Gastrocnemius medialis (tissue), 4 donors: Measurements from ENCODE around the gene GPR155. TPM values are rescaled to one million over a fixed set of nuclear protein-coding genes. Genes with fewer than 3 reads are reported as not detected.
"Not testable (repeated sequence)": the region's sequence is repeated elsewhere in the genome, so short reads cannot be mapped to it uniquely, and the experiment has no call there.

ENCODE experiments used
- ATAC-seq, 2 donors: fragments of 150-250 bp; one replicate each; pipeline ENCODE4 v1.9.1; 2016
- DNase-seq, 2 donors: peaks; one replicate each; pipeline ENCODE4 v3.0.0-alpha.2; 2019
- H3K27ac ChIP-seq, 4 donors: fragments of 200-600 bp; sonication (generic); 1 replicate in 1 of 4; 2 replicates in 3 of 4; pipeline ENCODE4 v1.5.1; 2016 to 2018; ENCODE audit warnings: mild to moderate bottlenecking in 2 of 4, moderate library complexity in 1 of 4
- H3K27me3 ChIP-seq, 3 donors: fragments of 200-600 bp; sonication (generic) in 2 of 3; 1 replicate in 1 of 3; 2 replicates in 2 of 3; pipeline versions ENCODE4 v1.5.1 to v1.6.0; 2016 to 2019; ENCODE audit warnings: mild to moderate bottlenecking in 1 of 3, moderate library complexity in 1 of 3
- H3K36me3 ChIP-seq, 2 donors: fragments of 200-600 bp; sonication (generic) in 1 of 2; one replicate each; pipeline ENCODE4 v1.5.1; 2017 to 2018
- H3K4me1 ChIP-seq, 2 donors: fragments of 200-600 bp; sonication (generic) in 1 of 2; one replicate each; pipeline ENCODE4 v1.5.1; 2016 to 2017; ENCODE audit warnings: mild to moderate bottlenecking in 2 of 2
- H3K4me3 ChIP-seq, 4 donors: fragments of 200-600 bp; sonication (generic) in 3 of 4; 1 replicate in 1 of 4; 2 replicates in 3 of 4; pipeline ENCODE4 v1.5.1; 2016 to 2019; ENCODE audit warnings: mild to moderate bottlenecking in 2 of 4
- H3K9me3 ChIP-seq, 3 donors: fragments of 200-600 bp; sonication (generic) in 2 of 3; 1 replicate in 1 of 3; 2 replicates in 2 of 3; pipeline ENCODE4 v1.5.1; 2016 to 2019
- POLR2A ChIP-seq, 2 donors: fragments of 450-650 bp; IDR thresholded peaks; one replicate each; pipeline ENCODE4 v1.6.1; 2017; ENCODE audit warnings: antibody characterized with exemption in 2 of 2, mild to moderate bottlenecking in 2 of 2, moderate library complexity in 2 of 2
- in situ Hi-C, 4 donors: fragments of 200-750 bp; cut with MboI; loops; one replicate each; pipeline versions ENCODE4 v1.15.0 to v1.8.0; 2017; ENCODE audit warnings: low sequenced_read_pairs in 4 of 4
- intact Hi-C: fragments of 100-400 bp; cut with DNase I; formaldehyde crosslinking; loops from one replicate; pipeline ENCODE4 v1.15.1; 2023; ENCODE audit warnings: low total_unique reads
- total RNA-seq, 4 donors: library from RNA; depleted of rRNA; stranded (reverse); fragments of >200 nt; gene quantifications; one replicate each; pipeline versions ENCODE4 v1.1.0 to v1.2.3, GENCODE V29; 2016
- TF ChIP-seq, protein P1 (sequence below), 5 experiments: fragments of 450-650 bp in 3 of 5; fragments of 200-600 bp in 2 of 5; sonication (generic) in 2 of 5; IDR thresholded peaks in 4 of 5; conservative IDR thresholded peaks in 1 of 5; 1 replicate in 4 of 5; 2 replicates in 1 of 5; pipeline ENCODE4 v1.5.1; 2016 to 2019; ENCODE audit warnings: antibody characterized with exemption in 5 of 5, mild to moderate bottlenecking in 3 of 5, moderate library complexity in 3 of 5

GPR155 gene
- total RNA-seq, 4 donors from 2014 or later: 4.0 to 12.7 (median 7.3) TPM

DNA sequence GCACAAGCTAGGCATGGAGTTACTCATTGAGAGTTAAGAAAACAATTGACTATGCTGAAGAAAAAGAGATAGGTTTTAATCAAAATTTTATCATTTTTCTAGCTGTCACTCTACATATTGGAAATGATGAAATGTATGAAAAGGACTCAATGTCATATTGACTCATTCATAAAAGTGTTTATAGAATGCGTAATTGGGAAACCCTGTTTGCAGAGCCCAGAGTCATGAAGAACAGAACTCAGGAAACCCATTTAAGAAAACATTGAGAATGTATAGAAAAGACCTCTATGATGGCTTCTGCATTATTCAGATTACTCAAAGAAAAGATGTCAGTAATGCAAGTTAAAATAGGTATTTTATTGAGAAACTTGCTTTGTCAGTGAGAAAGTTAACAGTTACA is 54.9 kb downstream of the GPR155 start:
- peaks cover 0 to 31% of the 10 kb centered on the region in 2 donors for H3K36me3 ChIP-seq
- H3K27me3 ChIP-seq: no peaks in the 10 kb centered on the region
- intact Hi-C loops: no loop called here
- in situ Hi-C loops: no loop called here
- no peaks in the 10 kb centered on the region for H3K4me1 ChIP-seq
- no peak for DNase-seq
- no peaks in the 10 kb centered on the region for H3K9me3 ChIP-seq
- H3K4me3 ChIP-seq: no peak overlapping the region
- ATAC-seq: no peak
- no peak overlapping the region for H3K27ac ChIP-seq
- no peak for TF ChIP-seq POLR2A (IDR thresholded peaks at IDR 0.05)

DNA sequence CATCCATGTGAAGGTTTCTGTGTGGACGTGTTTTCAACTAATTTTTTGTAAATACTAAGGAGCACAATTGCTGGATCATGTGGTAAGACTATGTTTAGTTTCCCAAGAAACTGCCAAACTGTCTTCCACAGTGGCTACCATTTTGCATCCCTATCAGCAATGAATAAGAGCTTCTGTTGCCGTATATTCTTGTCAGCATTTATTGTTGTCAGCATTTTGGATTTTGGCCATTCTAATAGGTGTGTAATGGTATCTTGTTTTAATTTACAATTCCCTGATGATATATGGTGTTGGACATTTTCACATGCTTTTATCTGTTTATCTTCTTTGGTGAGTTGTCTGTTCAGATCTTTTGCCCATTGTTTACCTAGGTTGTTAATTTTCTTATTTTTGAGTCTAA is 56.8 kb downstream of the GPR155 start:
- Histone ChIP-seq H3K36me3 (peaks cover 0 to 30% of the 10 kb centered on the region in 2 donors), H3K27me3 (no peaks in the 10 kb centered on the region), H3K4me1 (no peaks in the 10 kb centered on the region), H3K9me3 (no peaks in the 10 kb centered on the region), H3K4me3 (no peak overlapping the region), H3K27ac (no peak overlapping the region)
- intact Hi-C loops (no loop called here), in situ Hi-C loops (no loop called here)
- no peak for TF ChIP-seq POLR2A (IDR thresholded peaks at IDR 0.05)
- TF ChIP-seq, protein P1, sequence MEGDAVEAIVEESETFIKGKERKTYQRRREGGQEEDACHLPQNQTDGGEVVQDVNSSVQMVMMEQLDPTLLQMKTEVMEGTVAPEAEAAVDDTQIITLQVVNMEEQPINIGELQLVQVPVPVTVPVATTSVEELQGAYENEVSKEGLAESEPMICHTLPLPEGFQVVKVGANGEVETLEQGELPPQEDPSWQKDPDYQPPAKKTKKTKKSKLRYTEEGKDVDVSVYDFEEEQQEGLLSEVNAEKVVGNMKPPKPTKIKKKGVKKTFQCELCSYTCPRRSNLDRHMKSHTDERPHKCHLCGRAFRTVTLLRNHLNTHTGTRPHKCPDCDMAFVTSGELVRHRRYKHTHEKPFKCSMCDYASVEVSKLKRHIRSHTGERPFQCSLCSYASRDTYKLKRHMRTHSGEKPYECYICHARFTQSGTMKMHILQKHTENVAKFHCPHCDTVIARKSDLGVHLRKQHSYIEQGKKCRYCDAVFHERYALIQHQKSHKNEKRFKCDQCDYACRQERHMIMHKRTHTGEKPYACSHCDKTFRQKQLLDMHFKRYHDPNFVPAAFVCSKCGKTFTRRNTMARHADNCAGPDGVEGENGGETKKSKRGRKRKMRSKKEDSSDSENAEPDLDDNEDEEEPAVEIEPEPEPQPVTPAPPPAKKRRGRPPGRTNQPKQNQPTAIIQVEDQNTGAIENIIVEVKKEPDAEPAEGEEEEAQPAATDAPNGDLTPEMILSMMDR (IDR thresholded peaks at IDR 0.05 in 4 of 5, conservative IDR thresholded peaks at IDR 0.05 in 1 of 5): no peak
- DNase-seq (no peak), ATAC-seq (no peak)

DNA sequence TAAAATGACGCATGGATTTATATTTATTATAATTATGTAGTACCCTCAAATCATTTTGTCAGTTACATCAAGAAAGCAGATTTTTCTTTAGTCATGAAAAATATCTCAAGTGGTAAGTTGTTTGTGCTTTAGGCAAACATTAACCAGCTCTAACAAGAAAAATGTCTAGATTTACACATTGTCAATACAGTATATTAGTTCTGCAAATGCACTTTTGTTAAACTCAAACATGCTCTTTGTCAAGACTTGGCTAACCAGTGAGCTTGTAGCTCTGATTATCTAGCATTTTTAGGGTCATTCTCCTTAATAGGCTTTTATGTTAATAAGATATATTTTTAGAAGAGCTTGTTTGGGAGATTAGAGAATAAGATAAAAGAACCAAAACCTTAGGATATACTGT is 58.6 kb downstream of the GPR155 start:
- intact Hi-C loops: no loop called here
- peaks cover 0 to 28% of the 10 kb centered on the region in 2 donors for H3K36me3 ChIP-seq

DNA sequence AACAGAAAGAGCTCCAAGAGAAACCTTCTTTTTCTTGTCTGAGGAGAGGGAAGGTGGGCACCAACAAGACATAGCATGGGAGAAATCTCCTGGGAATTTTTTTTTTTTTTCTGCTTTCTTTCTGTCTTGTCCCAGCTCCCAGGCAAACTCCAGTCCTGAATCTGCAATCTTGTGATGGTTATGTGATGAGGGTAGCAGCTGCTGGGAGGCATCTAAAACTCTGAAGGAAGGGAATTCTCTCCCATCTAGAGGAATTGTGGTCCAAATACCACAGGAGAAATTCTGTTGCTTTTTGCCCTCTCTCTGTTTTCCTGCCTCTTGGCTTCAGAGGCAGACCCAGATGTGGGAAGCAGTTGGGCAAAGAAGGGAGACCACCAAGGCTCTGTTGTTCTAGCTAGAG is 74.6 kb downstream of the GPR155 start:
- H3K4me1 ChIP-seq: no peaks in the 10 kb centered on the region
- intact Hi-C loops: no loop called here
- no peak overlapping the region for H3K27ac ChIP-seq
- H3K27me3 ChIP-seq: no peaks in the 10 kb centered on the region
- in situ Hi-C loops: no loop called here
- no peaks in the 10 kb centered on the region for H3K9me3 ChIP-seq
- TF ChIP-seq, protein P1 (IDR thresholded peaks at IDR 0.05 in 4 of 5, conservative IDR thresholded peaks at IDR 0.05 in 1 of 5): no peak
- no peak for TF ChIP-seq POLR2A (IDR thresholded peaks at IDR 0.05)
- H3K4me3 ChIP-seq: no peak overlapping the region
- ATAC-seq (no peak), DNase-seq (no peak)
- H3K36me3 ChIP-seq: peaks cover 0 to 11% of the 10 kb centered on the region in 2 donors

More for the DNA sequence above, 58.6 kb downstream of the GPR155 start:
- TF ChIP-seq, protein P1 (IDR thresholded peaks at IDR 0.05 in 4 of 5, conservative IDR thresholded peaks at IDR 0.05 in 1 of 5): no peak
- no peak for TF ChIP-seq POLR2A (IDR thresholded peaks at IDR 0.05)
- DNase-seq: no peak
- no peak overlapping the region for H3K4me3 ChIP-seq
- no peaks in the 10 kb centered on the region for H3K4me1 ChIP-seq
- H3K9me3 ChIP-seq: no peaks in the 10 kb centered on the region
- no peak overlapping the region for H3K27ac ChIP-seq
- no peak for ATAC-seq
- in situ Hi-C loops: no loop called here
- no peaks in the 10 kb centered on the region for H3K27me3 ChIP-seq

DNA sequence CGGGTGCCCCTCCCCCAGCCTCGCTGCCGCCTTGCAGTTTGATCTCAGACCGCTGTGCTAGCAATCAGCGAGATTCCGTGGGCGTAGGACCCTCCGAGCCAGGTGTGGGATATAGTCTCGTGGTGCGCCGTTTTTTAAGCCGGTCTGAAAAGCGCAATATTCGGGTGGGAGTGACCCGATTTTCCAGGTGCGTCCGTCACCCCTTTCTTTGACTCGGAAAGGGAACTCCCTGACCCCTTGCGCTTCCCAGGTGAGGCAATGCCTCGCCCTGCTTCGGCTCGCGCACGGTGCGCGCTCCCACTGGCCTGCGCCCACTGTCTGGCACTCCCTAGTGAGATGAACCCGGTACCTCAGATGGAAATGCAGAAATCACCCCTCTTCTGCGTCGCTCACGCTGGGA is 76.8 kb downstream of the GPR155 start:
- H3K36me3 ChIP-seq: peaks cover 0 to 11% of the 10 kb centered on the region in 2 donors
- in situ Hi-C loops, H3K27ac ChIP-seq, H3K9me3 ChIP-seq, H3K4me1 ChIP-seq, DNase-seq, H3K27me3 ChIP-seq, ATAC-seq, intact Hi-C loops, H3K4me3 ChIP-seq: not testable (repeated sequence)

DNA sequence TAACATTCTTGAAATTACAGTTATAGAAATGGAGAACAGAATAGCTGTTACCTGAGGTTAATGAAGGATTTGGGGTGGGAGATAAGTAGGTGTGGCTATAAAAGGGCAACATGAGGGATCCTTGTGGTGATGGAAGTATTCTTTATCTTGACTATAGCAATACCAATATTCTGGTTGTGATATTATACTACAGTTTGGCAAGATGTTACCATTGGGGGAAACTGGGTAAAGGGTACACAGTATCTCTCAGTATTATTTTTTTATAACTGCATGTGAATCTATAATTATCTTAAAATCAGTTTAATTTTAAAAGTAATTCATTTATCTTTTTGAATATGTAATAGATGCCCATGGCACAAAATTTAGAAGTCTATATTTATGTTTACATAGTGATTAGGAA is 83.2 kb downstream of the GPR155 start:
- no peaks in the 10 kb centered on the region for H3K27me3 ChIP-seq
- intact Hi-C loops (no loop called here), in situ Hi-C loops (no loop called here)
- DNase-seq (no peak), ATAC-seq (no peak)
- no peaks in the 10 kb centered on the region for H3K4me1 ChIP-seq
- no peak overlapping the region for H3K27ac ChIP-seq
- H3K36me3 ChIP-seq: peaks cover 0 to 35% of the 10 kb centered on the region in 2 donors
- H3K4me3 ChIP-seq: no peak overlapping the region
- TF ChIP-seq, protein P1 (IDR thresholded peaks at IDR 0.05 in 4 of 5, conservative IDR thresholded peaks at IDR 0.05 in 1 of 5): no peak
- no peaks in the 10 kb centered on the region for H3K9me3 ChIP-seq
